Keratinocyte (primary cell): Measurements from ENCODE around the gene HES7. TPM values are rescaled to one million over a fixed set of nuclear protein-coding genes. Genes with fewer than 3 reads are reported as not detected.

Experiments used
- DNase-seq: peaks from one replicate; pipeline ENCODE4 v3.0.0-alpha.2; 2011; ENCODE audit warnings: low read depth, missing footprints, low spot score
- FAIRE-seq: peaks from 2 replicates; lab custom pipeline; 2011; peaks lifted over from hg19 to GRCh38; lab: Jason Lieb, UNC
- H2AFZ ChIP-seq: 2 replicates; pipeline ENCODE4 v1.6.0; 2012; ENCODE audit warnings: low read length, control low read depth, inconsistent platforms; ENCODE audit not compliant: control insufficient read depth
- H3K27ac ChIP-seq: 2 replicates; pipeline ENCODE4 v1.5.1; 2011; ENCODE audit warnings: low read length; ENCODE audit not compliant: control insufficient read depth, insufficient read depth
- H3K27me3 ChIP-seq: 3 replicates; pipeline ENCODE4 v1.6.0; 2011; ENCODE audit warnings: low read length; ENCODE audit not compliant: control insufficient read depth, insufficient read depth; ENCODE audit errors: extremely low read depth
- H3K36me3 ChIP-seq, 2 experiments: 2 replicates in 1 of 2; 3 replicates in 1 of 2; pipeline ENCODE4 v1.5.1; 2011; ENCODE audit warnings: low read length in 2 of 2, mild to moderate bottlenecking in 1 of 2; ENCODE audit not compliant: control insufficient read depth in 2 of 2, insufficient read depth in 2 of 2; ENCODE audit errors: extremely low read depth in 1 of 2
- H3K4me1 ChIP-seq: 3 replicates; pipeline ENCODE4 v1.5.1; 2011; ENCODE audit warnings: low read length; ENCODE audit not compliant: control insufficient read depth, insufficient read depth; ENCODE audit errors: extremely low read depth
- H3K4me2 ChIP-seq: 3 replicates; pipeline ENCODE4 v1.6.0; 2011; ENCODE audit warnings: low read depth, low read length; ENCODE audit not compliant: control insufficient read depth, insufficient read depth; ENCODE audit errors: extremely low read depth
- H3K4me3 ChIP-seq, 3 experiments: fragments of 200-600 bp in 1 of 3; sonication (generic) in 1 of 3; 2 replicates in 2 of 3; 3 replicates in 1 of 3; pipeline ENCODE4 v1.5.1; 2011 to 2016; ENCODE audit warnings: low read length in 3 of 3, mild to moderate bottlenecking in 3 of 3, control low read depth in 2 of 3, inconsistent platforms in 1 of 3, low read depth in 1 of 3, mixed read lengths in 1 of 3, mixed run types in 1 of 3, moderate library complexity in 1 of 3; ENCODE audit not compliant: control insufficient read depth in 2 of 3, insufficient read depth in 2 of 3; ENCODE audit errors: extremely low read depth in 1 of 3
- H3K79me2 ChIP-seq: 2 replicates; pipeline ENCODE4 v1.6.0; 2012; ENCODE audit warnings: low read length; ENCODE audit not compliant: control insufficient read depth, insufficient read depth
- H3K9ac ChIP-seq: 3 replicates; pipeline ENCODE4 v1.6.0; 2011; ENCODE audit warnings: low read length; ENCODE audit not compliant: control insufficient read depth, insufficient read depth; ENCODE audit errors: extremely low read depth
- H3K9me1 ChIP-seq: 3 replicates; pipeline ENCODE4 v1.6.0; 2011; ENCODE audit warnings: low read length; ENCODE audit not compliant: control insufficient read depth, insufficient read depth; ENCODE audit errors: extremely low read depth
- H3K9me3 ChIP-seq: 2 replicates; pipeline ENCODE4 v1.5.1; 2012; ENCODE audit warnings: low read depth, low read length; ENCODE audit not compliant: control insufficient read depth
- H4K20me1 ChIP-seq: 3 replicates; pipeline ENCODE4 v1.6.0; 2011; ENCODE audit warnings: low read length; ENCODE audit not compliant: control insufficient read depth, insufficient read depth; ENCODE audit errors: extremely low read depth
- EZH2 ChIP-seq: IDR thresholded peaks from one replicate; pipeline ENCODE4 v1.6.1; 2012; ENCODE audit warnings: inconsistent platforms, mild to moderate bottlenecking, low read length, moderate library complexity
- dilution Hi-C: fragments of 300-500 bp; cut with MboI; formaldehyde crosslinking; loops from one replicate; pipeline ENCODE4 v1.7.0; 2020; ENCODE audit warnings: low sequenced_read_pairs; ENCODE audit not compliant: extremely low pct_ligation_motif_present
- polyA plus RNA-seq, 5 experiments: library from polyadenylated mRNA; depleted of rRNA in 3 of 5; stranded (reverse) in 3 of 5; stranded (forward) in 1 of 5; unstranded in 1 of 5; fragments of >200 nt; gene quantifications; 1 replicate in 1 of 5; 2 replicates in 3 of 5; 3 replicates in 1 of 5; pipeline versions ENCODE4 v1.2.1 to v1.2.3, GENCODE V29; 2011 to 2012; ENCODE audit warnings: missing spikeins in 2 of 5, low read depth in 1 of 5, low replicate concordance in 1 of 5
- small RNA-seq, 3 experiments: library from RNA; depleted of rRNA; stranded (forward); fragments of <200 nt; gene quantifications; one replicate each; pipeline ENCODE3, GENCODE V24; 2012; ENCODE audit warnings: low read depth in 3 of 3, low replicate concordance in 1 of 3; ENCODE audit not compliant: insufficient read length in 3 of 3
- TF ChIP-seq, protein P1 (sequence below), 3 experiments: IDR thresholded peaks in 1 of 3; conservative IDR thresholded peaks in 1 of 3; optimal IDR thresholded peaks in 1 of 3; 2 replicates in 2 of 3; 3 replicates in 1 of 3; pipeline versions ENCODE3 to v1.5.1; 2011; ENCODE audit warnings: low read length in 3 of 3, mild to moderate bottlenecking in 3 of 3, moderate library complexity in 2 of 3, control low read depth in 1 of 3, inconsistent platforms in 1 of 3; ENCODE audit not compliant: insufficient read depth in 2 of 3; ENCODE audit errors: extremely low read depth in 1 of 3

HES7 gene
- polyA plus RNA-seq, 1 donor (not counting 4 experiments of a cell fraction or from before 2014, with no cell fraction given) = 0.33 TPM

DNA sequence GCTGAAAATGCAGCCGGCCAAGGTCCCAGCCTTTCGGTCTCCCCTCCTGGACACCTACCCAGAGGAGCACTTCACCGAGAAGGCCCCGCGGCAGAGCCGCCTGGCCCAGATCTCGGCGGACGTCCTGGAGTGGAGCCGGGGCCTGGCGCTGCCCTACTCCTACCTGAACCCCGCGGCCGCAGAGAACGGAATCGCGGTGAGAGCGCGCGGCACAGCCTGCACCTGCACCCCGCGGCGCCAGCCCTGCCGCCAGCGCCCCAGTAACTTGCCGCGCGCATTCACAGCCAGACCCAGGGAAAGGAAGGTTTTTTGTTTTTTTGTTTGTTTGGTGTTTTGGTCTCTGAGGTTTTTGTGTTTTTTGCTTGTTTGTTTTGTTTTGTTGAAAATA, 51.6 kb downstream of the HES7 start:
- H3K27ac ChIP-seq = no peak overlapping the region
- H3K9me1 ChIP-seq = no peaks in the 10 kb centered on the region
- peaks cover 11% of the 10 kb centered on the region for H3K4me1 ChIP-seq
- no peak overlapping the region for H2AFZ ChIP-seq
- peak overlapping the region in 1 of 3 experiments; percentile 77 for H3K4me3 ChIP-seq
- H3K4me2 ChIP-seq = peak overlapping the region; percentile 99
- H3K9ac ChIP-seq = no peak overlapping the region
- no peak for DNase-seq
- H3K27me3 ChIP-seq = peaks cover 43% of the 10 kb centered on the region
- FAIRE-seq = no peak
- dilution Hi-C loops = no loop called here
- TF ChIP-seq, protein P1, sequence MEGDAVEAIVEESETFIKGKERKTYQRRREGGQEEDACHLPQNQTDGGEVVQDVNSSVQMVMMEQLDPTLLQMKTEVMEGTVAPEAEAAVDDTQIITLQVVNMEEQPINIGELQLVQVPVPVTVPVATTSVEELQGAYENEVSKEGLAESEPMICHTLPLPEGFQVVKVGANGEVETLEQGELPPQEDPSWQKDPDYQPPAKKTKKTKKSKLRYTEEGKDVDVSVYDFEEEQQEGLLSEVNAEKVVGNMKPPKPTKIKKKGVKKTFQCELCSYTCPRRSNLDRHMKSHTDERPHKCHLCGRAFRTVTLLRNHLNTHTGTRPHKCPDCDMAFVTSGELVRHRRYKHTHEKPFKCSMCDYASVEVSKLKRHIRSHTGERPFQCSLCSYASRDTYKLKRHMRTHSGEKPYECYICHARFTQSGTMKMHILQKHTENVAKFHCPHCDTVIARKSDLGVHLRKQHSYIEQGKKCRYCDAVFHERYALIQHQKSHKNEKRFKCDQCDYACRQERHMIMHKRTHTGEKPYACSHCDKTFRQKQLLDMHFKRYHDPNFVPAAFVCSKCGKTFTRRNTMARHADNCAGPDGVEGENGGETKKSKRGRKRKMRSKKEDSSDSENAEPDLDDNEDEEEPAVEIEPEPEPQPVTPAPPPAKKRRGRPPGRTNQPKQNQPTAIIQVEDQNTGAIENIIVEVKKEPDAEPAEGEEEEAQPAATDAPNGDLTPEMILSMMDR (optimal IDR thresholded peaks at IDR 0.05 in 1 of 3, IDR thresholded peaks at IDR 0.05 in 1 of 3, conservative IDR thresholded peaks at IDR 0.05 in 1 of 3; ENCODE audit: extremely low read depth in 1 of 3, insufficient read depth in 2 of 3, low read length in 3 of 3) = no peak
- no peak for TF ChIP-seq EZH2
- H3K79me2 ChIP-seq = no peaks in the 10 kb centered on the region
- no peaks in the 10 kb centered on the region for H3K9me3 ChIP-seq
- H4K20me1 ChIP-seq = no peaks in the 10 kb centered on the region
- no peaks in the 10 kb centered on the region for H3K36me3 ChIP-seq

- no peak for FAIRE-seq
- Histone ChIP-seq H3K27ac (no peak overlapping the region), H3K9me1 (no peaks in the 10 kb centered on the region), H2AFZ (no peak overlapping the region), H3K27me3 (peaks cover 43% of the 10 kb centered on the region), H3K79me2 (no peaks in the 10 kb centered on the region), H3K9me3 (no peaks in the 10 kb centered on the region), H3K4me1 (peaks cover 11% of the 10 kb centered on the region), H3K9ac (no peak overlapping the region), H3K4me3 (no peak overlapping the region), H4K20me1 (no peaks in the 10 kb centered on the region), H3K36me3 (no peaks in the 10 kb centered on the region), H3K4me2 (no peak overlapping the region)
- dilution Hi-C loops = no loop called here
- no peak for TF ChIP-seq EZH2
- TF ChIP-seq, protein P1 (optimal IDR thresholded peaks at IDR 0.05 in 1 of 3, IDR thresholded peaks at IDR 0.05 in 1 of 3, conservative IDR thresholded peaks at IDR 0.05 in 1 of 3; ENCODE audit: extremely low read depth in 1 of 3, insufficient read depth in 2 of 3, low read length in 3 of 3) = no peak
- DNase-seq = no peak
These were observed 52.4 kb downstream of the HES7 start for GRCh38 chr17:8071496-8071895.

Small RNA genes lying within 50 kb of the gene (small RNA-seq; reads per million reads assigned to genes)
- gene MIR4314 = 0 reads per million in 3 experiments

Other genes starting within 250 kb of the HES7 start
- gene CHD3, start 235.3 kb downstream of the HES7 start, polyA plus RNA-seq = 27.8 to 30.1 TPM (median 28.1 TPM) in 3 replicates
- gene RNF227, start 207.8 kb downstream of the HES7 start, polyA plus RNA-seq = 3.4 to 5.7 TPM (median 3.6 TPM) in 3 replicates
- 2.0 to 2.5 TPM (median 2.2 TPM) in 3 replicates for gene KCNAB3, start 194.2 kb downstream of the HES7 start, polyA plus RNA-seq
- 108 to 396 TPM (median 128 TPM) in 3 replicates for gene TRAPPC1, start 192.2 kb downstream of the HES7 start, polyA plus RNA-seq
- 17.4 to 20.5 TPM (median 17.4 TPM) in 3 replicates for gene CNTROB, start 191.9 kb downstream of the HES7 start, polyA plus RNA-seq
- gene GUCY2D, start 121.5 kb downstream of the HES7 start, polyA plus RNA-seq = 0.25 to 0.42 TPM in 2 of 3 replicates, not detected in the other
- gene ALOX15B, start 85.0 kb downstream of the HES7 start, polyA plus RNA-seq = 29.7 to 56.5 TPM (median 31.9 TPM) in 3 replicates
- 0.43 to 0.75 TPM (median 0.47 TPM) in 3 replicates for gene ALOX12B, start 36.4 kb downstream of the HES7 start, polyA plus RNA-seq
- 2.0 to 4.6 TPM (median 2.7 TPM) in 3 replicates for gene ALOXE3, start 5.6 kb downstream of the HES7 start, polyA plus RNA-seq
- gene PER1, start 28.3 kb upstream of the HES7 start, polyA plus RNA-seq = 14.4 to 15.2 TPM (median 15.1 TPM) in 3 replicates
- gene VAMP2, start 38.8 kb upstream of the HES7 start, polyA plus RNA-seq = 8.1 to 10.4 TPM (median 9.8 TPM) in 3 replicates
- gene TMEM107, start 52.3 kb upstream of the HES7 start, polyA plus RNA-seq = 16.2 to 21.8 TPM (median 19.0 TPM) in 3 replicates
- gene BORCS6, start 66.1 kb upstream of the HES7 start, polyA plus RNA-seq = 4.2 to 6.3 TPM (median 5.5 TPM) in 3 replicates
- 1.4 to 28.2 TPM (median 12.6 TPM) in 3 replicates for gene AURKB, start 86.5 kb upstream of the HES7 start, polyA plus RNA-seq
- gene CTC1, start 124.0 kb upstream of the HES7 start, polyA plus RNA-seq = 7.4 to 17.7 TPM (median 12.1 TPM) in 3 replicates
- 10.3 to 14.1 TPM (median 13.5 TPM) in 3 replicates for gene PFAS, start 125.2 kb upstream of the HES7 start, polyA plus RNA-seq
- 21.3 to 28.7 TPM (median 24.4 TPM) in 3 replicates for gene RANGRF, start 164.6 kb upstream of the HES7 start, polyA plus RNA-seq
- gene SLC25A35, start 171.3 kb upstream of the HES7 start, polyA plus RNA-seq = 0.71 to 1.3 TPM (median 1.1 TPM) in 3 replicates
- gene ARHGEF15, start 186.1 kb upstream of the HES7 start, polyA plus RNA-seq = not detected in 3 replicates
- not detected in 3 replicates for gene ODF4, start 215.7 kb upstream of the HES7 start, polyA plus RNA-seq